GM21381 (cell line): ENCODE measurements around the gene CST5.
"Not testable (repeated sequence)": the region's sequence is repeated elsewhere in the genome, so short reads cannot be mapped to it uniquely, and the experiment has no call there.

Experiments used
- ATAC-seq: cut with Tn5 transposase; IDR thresholded peaks from one replicate; pipeline ENCODE4 v1.9.1; 2021; ENCODE audit warnings: mild to moderate bottlenecking, moderate library complexity; ENCODE audit not compliant: unreplicated experiment

Gene CST5

DNA sequence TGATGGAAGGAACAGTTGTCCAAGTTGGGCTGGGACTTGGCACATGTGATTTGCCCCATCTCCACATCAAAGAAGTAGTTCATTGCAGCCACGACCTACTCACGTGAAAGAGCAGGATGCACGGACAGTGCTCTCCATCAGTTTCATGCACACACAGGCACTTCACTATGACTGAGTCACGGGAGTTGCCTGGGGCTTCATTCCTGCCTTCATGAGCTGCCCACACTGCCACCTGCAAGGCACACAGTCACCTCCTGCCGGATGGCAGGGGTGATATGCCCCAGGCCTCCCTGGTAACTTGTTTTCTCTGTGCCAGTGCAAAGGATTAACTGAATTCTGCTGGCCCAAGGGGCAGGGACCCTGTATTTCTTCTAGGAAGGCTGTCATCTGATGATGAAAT, 22.8 kb downstream of the CST5 start:
- no peak for ATAC-seq

DNA sequence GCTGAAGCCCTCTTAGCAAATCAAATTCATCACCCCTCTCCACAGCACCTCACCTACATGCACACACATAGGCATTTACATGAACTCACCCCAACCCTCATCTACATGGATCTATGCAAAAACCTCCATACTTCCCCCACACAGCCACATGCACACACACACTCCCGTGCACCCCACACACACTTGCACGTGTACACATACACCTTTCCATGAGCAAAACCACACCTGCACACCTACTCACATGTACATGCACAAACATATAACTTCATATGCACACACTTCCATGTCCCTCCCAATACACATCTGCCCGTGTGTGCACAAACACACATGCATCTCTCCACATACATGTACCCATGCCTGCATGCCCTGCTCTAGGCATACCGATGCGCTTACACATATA, 23.3 kb downstream of the CST5 start:
- no peak for ATAC-seq

DNA sequence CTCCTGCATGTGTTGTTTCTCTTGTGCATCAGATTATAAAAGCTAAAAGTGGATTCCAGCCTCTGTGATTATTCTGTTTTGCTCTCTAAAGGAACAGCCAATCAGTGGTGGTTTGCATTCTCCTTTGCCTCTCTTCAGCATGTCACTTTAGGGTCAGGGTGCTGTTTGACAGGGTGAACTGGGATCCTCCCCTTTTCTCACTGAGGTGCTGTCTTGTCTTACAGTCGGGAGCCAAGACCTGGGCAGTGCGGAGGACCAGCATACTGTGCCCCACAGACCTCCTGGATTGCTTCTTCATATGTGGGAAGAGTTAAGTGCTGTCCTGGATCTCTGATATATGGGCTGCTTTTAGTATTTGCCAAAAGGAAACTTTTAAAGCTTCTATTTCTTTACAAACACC, 37.9 kb downstream of the CST5 start:
- no peak for ATAC-seq

DNA sequence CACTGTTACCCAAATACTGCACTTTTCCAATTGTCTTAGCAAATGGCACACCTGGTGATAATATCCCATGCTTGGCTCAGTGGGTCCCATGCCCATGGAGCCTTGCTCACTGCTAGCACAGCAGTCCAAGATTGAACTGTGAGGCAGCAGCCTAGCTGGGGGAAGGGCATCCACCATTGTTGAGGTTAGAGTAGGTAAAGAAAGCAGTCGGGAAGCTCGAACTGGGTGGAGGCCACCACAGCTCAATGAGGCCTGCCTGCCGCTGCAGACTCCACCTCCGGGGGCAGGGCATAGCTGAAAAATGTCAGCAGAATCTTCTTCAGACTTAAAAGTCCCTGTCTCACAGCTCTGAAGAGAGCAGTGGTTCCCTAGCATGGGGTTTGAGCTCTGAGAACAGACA, 43.8 kb downstream of the CST5 start:
- no peak for ATAC-seq

DNA sequence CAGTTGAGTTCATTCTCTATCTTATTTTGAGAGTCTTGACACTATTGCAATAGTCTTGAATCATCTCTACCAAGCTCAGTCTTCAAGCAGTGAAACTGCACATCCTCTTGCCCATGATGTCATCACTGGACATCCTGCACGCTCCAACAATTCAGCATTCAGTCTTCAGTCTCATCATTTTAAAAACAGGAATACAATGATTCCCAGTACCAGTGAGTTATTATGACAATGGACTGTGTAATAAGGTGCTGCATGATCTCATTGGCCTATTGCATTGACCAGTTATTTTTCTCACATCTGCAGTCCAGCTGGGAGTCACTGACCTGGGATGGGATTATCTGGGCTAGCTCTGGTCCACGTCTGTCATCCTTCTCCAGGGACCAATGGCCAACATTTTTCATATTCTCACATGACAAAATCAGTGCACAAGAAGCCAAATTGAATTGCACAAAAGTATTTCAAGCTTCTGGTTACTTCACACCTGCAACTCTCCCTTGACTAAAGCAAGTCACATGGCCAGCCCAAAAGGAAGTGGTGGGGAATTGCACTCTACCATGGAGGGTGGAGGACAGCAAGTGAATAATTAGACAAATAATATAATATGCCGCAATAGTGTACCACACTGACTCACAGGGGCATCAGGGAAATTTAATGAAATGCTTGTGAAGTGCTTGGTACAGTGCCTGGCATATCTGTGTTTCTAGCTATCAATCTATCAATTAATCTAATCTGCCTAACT, 46.6 kb downstream of the CST5 start:
- no peak for ATAC-seq

DNA sequence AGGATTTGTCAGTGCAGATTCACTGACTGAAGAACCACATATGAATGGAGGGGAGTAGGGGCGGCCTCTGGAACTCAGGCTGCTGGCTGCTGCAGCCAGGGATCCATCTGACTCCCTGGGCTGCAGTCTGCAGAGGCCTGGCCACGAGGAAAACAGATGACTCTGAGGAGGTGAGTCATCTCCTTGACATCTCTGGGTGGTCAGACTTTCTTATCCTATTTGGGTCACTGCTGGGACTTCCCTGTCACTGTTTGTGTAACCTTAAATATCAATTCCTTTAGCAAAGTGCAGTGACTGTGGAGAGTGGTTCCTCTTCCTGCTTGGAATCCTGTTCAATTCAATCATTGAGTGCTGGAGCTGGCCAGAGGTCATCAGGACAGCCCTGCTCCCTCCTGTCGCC, 47.6 kb downstream of the CST5 start:
- not testable (repeated sequence) for ATAC-seq

DNA sequence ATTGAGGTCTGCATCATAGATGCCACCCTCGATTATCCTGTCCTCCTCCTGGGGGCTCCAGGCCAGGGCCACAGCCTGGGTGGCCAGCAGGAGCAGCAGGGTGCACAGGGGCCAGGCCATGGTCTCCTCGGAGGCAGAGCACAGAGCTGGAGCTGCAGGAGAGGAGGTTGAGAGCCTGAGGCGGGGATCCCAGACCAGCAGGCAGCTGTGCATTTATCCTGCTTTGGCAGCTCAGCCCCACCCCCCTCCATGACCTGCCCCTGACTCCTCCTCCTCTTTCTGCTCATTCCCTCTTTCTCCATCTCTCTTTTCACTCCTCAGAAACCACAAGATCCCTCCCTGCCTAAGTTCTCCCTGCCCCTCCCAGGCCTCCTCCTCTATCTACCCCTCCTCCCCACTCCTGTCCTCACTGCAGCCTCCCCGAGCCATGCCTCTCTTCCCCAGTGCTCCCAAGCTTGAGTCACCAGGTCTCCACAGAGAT, 53.0 kb downstream of the CST5 start, which contains the start of gene CST2:
Gene CST2 (minus strand): TSS at position 189 of the 481 bp plus-strand sequence. CDS start 69 bp downstream, at position 120.
- ATAC-seq: no peak
